HCT116 (cell line): ENCODE results near the gene PXK. TPM values are rescaled to one million over a fixed set of nuclear protein-coding genes. Genes with fewer than 3 reads are reported as not detected.

Source experiments
- ATAC-seq: fragments of 200-7000 bp; cut with Tn5 transposase; 2 replicates; pipeline ENCODE4 v1.9.1; 2020; ENCODE audit warnings: mild to moderate bottlenecking, moderate library complexity
- BruUV-seq: library from RNA; stranded (reverse); fragments of 400-500 nt; replicated peaks from 2 replicates; lab custom pipeline; 2021; lab: Mats Ljungman, UMichigan
- CTCF ChIA-PET: fragments of 300-600 bp; sonication (Branson Sonifier 250); formaldehyde crosslinking; loops from one replicate; lab custom pipeline; 2021; ENCODE audit warnings: antibody characterized with exemption; lab: Charles Lee
- POLR2A ChIA-PET: fragments of 300-600, 350-600 bp; sonication (Branson Sonifier 250); formaldehyde crosslinking; loops from one replicate; lab custom pipeline; 2021; ENCODE audit warnings: antibody characterized with exemption; lab: Charles Lee
- RAD21 ChIA-PET, 2 experiments: fragments of 300-600 bp; sonication (Branson Sonifier 250); formaldehyde crosslinking; loops; one replicate each; lab custom pipeline; 2023; ENCODE audit warnings: low total read pairs in 2 of 2; ENCODE audit not compliant: uncharacterized antibody in 2 of 2, unreplicated experiment in 2 of 2, low non-redundant PET in 1 of 2; lab: Charles Lee
- DNase-seq: peaks from one replicate; pipeline ENCODE4 v3.0.0-alpha.2; 2010; ENCODE audit warnings: low read depth, low spot score
- H2AFZ ChIP-seq: fragments of 200-600 bp; shearing (Covaris generic), sonication (generic); 2 replicates; pipeline ENCODE4 v1.6.1; 2017; ENCODE audit warnings: low read depth, mixed run types, mixed read lengths, antibody characterized with exemption, low read length; ENCODE audit not compliant: poor library complexity, severe bottlenecking
- H3K27ac ChIP-seq: 2 replicates; pipeline ENCODE4 v1.5.1; 2012; ENCODE audit warnings: low read depth, low read length
- H3K27me3 ChIP-seq: fragments of 200-600 bp; sonication (generic); 2 replicates; pipeline ENCODE4 v1.6.1; 2016; ENCODE audit warnings: mixed run types, low read length, mixed read lengths; ENCODE audit not compliant: insufficient read depth
- H3K36me3 ChIP-seq, 2 experiments: fragments of 200-500 bp in 1 of 2; fragments of 200-600 bp in 1 of 2; sonication (Bioruptor generic) in 1 of 2; sonication (generic) in 1 of 2; 2 replicates each; pipeline versions ENCODE4 v1.5.1 to v1.6.1; 2014 to 2016; ENCODE audit warnings: low read length in 2 of 2, inconsistent platforms in 1 of 2, mixed read lengths in 1 of 2, mixed run types in 1 of 2; ENCODE audit not compliant: insufficient read depth in 2 of 2, control insufficient read depth in 1 of 2
- H3K4me1 ChIP-seq, 2 experiments: fragments of 200-600 bp in 1 of 2; sonication (generic) in 1 of 2; 2 replicates each; pipeline versions ENCODE4 v1.5.1 to v1.6.1; 2012 to 2017; ENCODE audit warnings: low read length in 2 of 2, inconsistent platforms in 1 of 2, mild to moderate bottlenecking in 1 of 2, mixed read lengths in 1 of 2, mixed run types in 1 of 2, moderate library complexity in 1 of 2; ENCODE audit not compliant: insufficient read depth in 2 of 2, control insufficient read depth in 1 of 2
- H3K4me2 ChIP-seq: fragments of 200-600 bp; sonication (generic); 2 replicates; pipeline ENCODE4 v1.6.1; 2017; ENCODE audit warnings: mixed run types, low read length, mixed read lengths
- H3K4me3 ChIP-seq, 2 experiments: fragments of 200-600 bp in 1 of 2; sonication (generic) in 1 of 2; replicated peaks in 1 of 2; 2 replicates each; pipeline ENCODE4 v1.5.1; 2011 to 2016; ENCODE audit warnings: low read length in 2 of 2, control low read depth in 1 of 2, low read depth in 1 of 2, mild to moderate bottlenecking in 1 of 2, mixed read lengths in 1 of 2, mixed run types in 1 of 2
- H3K79me2 ChIP-seq: fragments of 200-600 bp; sonication (generic); 2 replicates; pipeline ENCODE4 v1.6.1; 2017; ENCODE audit warnings: mild to moderate bottlenecking, mixed run types, low read length, moderate library complexity, mixed read lengths; ENCODE audit not compliant: insufficient read depth
- H3K9ac ChIP-seq: fragments of 200-600 bp; sonication (generic); 2 replicates; pipeline ENCODE4 v1.6.1; 2016; ENCODE audit warnings: low read length, mixed read lengths
- H3K9me2 ChIP-seq: fragments of 200-600 bp; sonication (generic), shearing (Covaris generic); 2 replicates; pipeline ENCODE4 v1.6.1; 2017; ENCODE audit warnings: mixed run types, mild to moderate bottlenecking, moderate library complexity; ENCODE audit not compliant: insufficient read depth
- H3K9me3 ChIP-seq, 2 experiments: fragments of 200-500 bp in 1 of 2; fragments of 200-600 bp in 1 of 2; sonication (Bioruptor generic) in 1 of 2; sonication (generic) in 1 of 2; 2 replicates each; pipeline ENCODE4 v1.6.1; 2014 to 2017; ENCODE audit warnings: low read length in 2 of 2, mixed read lengths in 2 of 2, inconsistent platforms in 1 of 2, low read depth in 1 of 2, mild to moderate bottlenecking in 1 of 2, mixed run types in 1 of 2, moderate library complexity in 1 of 2; ENCODE audit not compliant: control insufficient read depth in 1 of 2, insufficient read depth in 1 of 2
- H4K20me1 ChIP-seq: fragments of 200-600 bp; sonication (generic), shearing (Covaris generic); 2 replicates; pipeline ENCODE4 v1.6.1; 2017; ENCODE audit warnings: mixed run types, mild to moderate bottlenecking, moderate library complexity; ENCODE audit not compliant: insufficient read depth
- ATF3 ChIP-seq: IDR thresholded peaks from 2 replicates; pipeline ENCODE4 v1.6.1; 2012
- EGR1 ChIP-seq: IDR thresholded peaks from 2 replicates; pipeline ENCODE4 v1.6.1; 2012; ENCODE audit warnings: low read depth
- EZH2 ChIP-seq: fragments of 200-600 bp; sonication (generic); IDR thresholded peaks from 2 replicates; pipeline ENCODE4 v1.6.1; 2017; ENCODE audit warnings: antibody characterized with exemption, mixed run types
- MAX ChIP-seq: IDR thresholded peaks from 2 replicates; pipeline ENCODE4 v1.6.1; 2012
- REST ChIP-seq: IDR thresholded peaks from 2 replicates; pipeline ENCODE4 v1.6.1; 2012; ENCODE audit warnings: low read depth
- SP1 ChIP-seq: IDR thresholded peaks from 2 replicates; pipeline ENCODE4 v1.6.1; 2012; ENCODE audit warnings: low read depth
- TCF7L2 ChIP-seq: IDR thresholded peaks from 2 replicates; pipeline ENCODE4 v1.7.0; 2011; ENCODE audit warnings: borderline replicate concordance, inconsistent platforms; ENCODE audit not compliant: insufficient read depth, insufficient read length; ENCODE audit errors: extremely low read depth
- ZNF274 ChIP-seq: fragments of 200-500 bp; sonication (Bioruptor generic); IDR thresholded peaks from 2 replicates; pipeline ENCODE4 v1.6.1; 2014; ENCODE audit warnings: mild to moderate bottlenecking, low read depth, low read length, inconsistent platforms
- intact Hi-C: fragments of 100-400 bp; cut with micrococcal nuclease; formaldehyde crosslinking; loops from 2 replicates; pipeline ENCODE4 v1.10.0; 2022
- total RNA-seq: library from RNA; stranded (reverse); gene quantifications from one replicate; pipeline ENCODE4 v1.2.1, GENCODE V29; 2021; ENCODE audit not compliant: unreplicated experiment

PXK gene
- total RNA-seq, 1 experiment from 2014 or later = 10.2 TPM

GRCh38 chr3:58361866-58362265 lies 29.2 kb downstream of the PXK start (continued):
- TF ChIP-seq SP1 = no peak
- TF ChIP-seq, all 23 proteins: peak for 0

- no TSS peak for BruUV-seq
- H3K36me3 ChIP-seq = no peaks in the 10 kb centered on the region
- TF ChIP-seq EGR1 (no peak), TCF7L2 (no peak), REST (no peak), SP1 (no peak), ATF3 (no peak), MAX (no peak), ZNF274 (no peak), EZH2 (no peak)
- no peak overlapping the region for H3K27ac ChIP-seq
- H3K9me2 ChIP-seq = no peaks in the 10 kb centered on the region
- POLR2A ChIA-PET = no interaction called here
- H3K4me3 ChIP-seq = no peak overlapping the region
- intact Hi-C loops = no loop called here
- no peak for DNase-seq
- H3K9me3 ChIP-seq = no peaks in the 10 kb centered on the region
- ATAC-seq = no peak
- H4K20me1 ChIP-seq = no peaks in the 10 kb centered on the region
- H3K79me2 ChIP-seq = no peaks in the 10 kb centered on the region
- RAD21 ChIA-PET = no interaction called here
- no peaks in the 10 kb centered on the region for H3K4me1 ChIP-seq
- CTCF ChIA-PET = no interaction called here
- no peak overlapping the region for H3K4me2 ChIP-seq
- H2AFZ ChIP-seq = no peak overlapping the region
- H3K9ac ChIP-seq = no peak overlapping the region
- no peaks in the 10 kb centered on the region for H3K27me3 ChIP-seq
These were observed 34.0 kb downstream of the PXK start for GRCh38 chr3:58366699-58367098.
